Breast epithelium (tissue), 4 donors: ENCODE data around the gene SCFD1. TPM values are rescaled to one million over a fixed set of nuclear protein-coding genes. Genes with fewer than 3 reads are reported as not detected.
A peak's percentile ranks its signal among the peaks of the same experiment; 100 is the strongest.

Experiments used
- DNase-seq, 2 donors: peaks; one replicate each; pipeline ENCODE4 v3.0.0-alpha.2; 2019; ENCODE audit warnings: low spot score in 2 of 2
- H3K27ac ChIP-seq, 2 donors: fragments of 200-600 bp; sonication (generic) in 1 of 2; one replicate each; pipeline ENCODE4 v1.5.1; 2016 to 2019; ENCODE audit warnings: mild to moderate bottlenecking in 1 of 2
- H3K27me3 ChIP-seq, 2 donors: fragments of 200-600 bp; sonication (generic) in 1 of 2; one replicate each; pipeline versions ENCODE4 v1.5.1 to v1.6.0; 2017 to 2019; ENCODE audit warnings: control low read depth in 1 of 2, mild to moderate bottlenecking in 1 of 2
- H3K36me3 ChIP-seq: fragments of 200-600 bp; one replicate; pipeline ENCODE4 v1.5.1; 2019
- H3K4me1 ChIP-seq, 2 donors: fragments of 200-600 bp; sonication (generic); one replicate each; pipeline ENCODE4 v1.5.1; 2016 to 2019; ENCODE audit warnings: control low read depth in 1 of 2
- H3K4me3 ChIP-seq, 3 donors: fragments of 200-600 bp; sonication (generic); 1 replicate in 2 of 3; 2 replicates in 1 of 3; pipeline ENCODE4 v1.5.1; 2016 to 2019; ENCODE audit warnings: mild to moderate bottlenecking in 3 of 3, moderate library complexity in 2 of 3
- H3K9me3 ChIP-seq, 2 donors: fragments of 200-600 bp; sonication (generic) in 1 of 2; one replicate each; pipeline ENCODE4 v1.5.1; 2016 to 2019; ENCODE audit warnings: control low read depth in 1 of 2
- CTCF ChIP-seq, 3 donors: fragments of 450-650 bp; IDR thresholded peaks; one replicate each; pipeline ENCODE4 v1.5.1; 2016 to 2017; ENCODE audit warnings: antibody characterized with exemption in 3 of 3, mild to moderate bottlenecking in 3 of 3, moderate library complexity in 3 of 3
- POLR2A ChIP-seq: fragments of 450-650 bp; IDR thresholded peaks from one replicate; pipeline ENCODE4 v1.6.1; 2016; ENCODE audit warnings: antibody characterized with exemption, mild to moderate bottlenecking, moderate library complexity
- POLR2AphosphoS5 ChIP-seq, 3 donors: sonication (generic); formaldehyde crosslinking; IDR thresholded peaks; one replicate each; pipeline ENCODE4 v1.6.1; 2017; ENCODE audit warnings: antibody characterized with exemption in 3 of 3
- intact Hi-C: fragments of 100-400 bp; cut with DNase I; formaldehyde crosslinking; loops from one replicate; pipeline ENCODE4 v1.15.1; 2023; ENCODE audit warnings: low total_unique reads
- total RNA-seq, 3 donors: library from RNA; depleted of rRNA; stranded (reverse); fragments of >200 nt; gene quantifications; one replicate each; pipeline ENCODE4 v1.1.0, GENCODE V29; 2016

SCFD1 gene
- total RNA-seq, 3 donors from 2014 or later: 64.6 to 93.1 (median 73.5) TPM

GRCh38 chr14:30708157-30708556 lies 86.0 kb downstream of the SCFD1 start:
- H3K4me3 ChIP-seq: no peak overlapping the region

GRCh38 chr14:30709201-30709600 lies 87.1 kb downstream of the SCFD1 start:
- no peak for DNase-seq
- intact Hi-C loops: no loop called here

More at GRCh38 chr14:30708157-30708556, 86.0 kb downstream of the SCFD1 start:
- H3K9me3 ChIP-seq: no peaks in the 10 kb centered on the region
- intact Hi-C loops: no loop called here
- TF ChIP-seq POLR2A: no peak
- no peak for TF ChIP-seq CTCF (IDR thresholded peaks at IDR 0.05)
- no peak for TF ChIP-seq POLR2AphosphoS5 (IDR thresholded peaks at IDR 0.05)
- no peaks in the 10 kb centered on the region for H3K36me3 ChIP-seq
- H3K27me3 ChIP-seq: no peaks in the 10 kb centered on the region
- peak overlapping the region in 1 of 2 donors; percentile 0 for H3K27ac ChIP-seq
- H3K4me1 ChIP-seq: no peaks in the 10 kb centered on the region
- no peak for DNase-seq

GRCh38 chr14:30710876-30711275 lies 88.8 kb downstream of the SCFD1 start:
- no peak overlapping the region for H3K27ac ChIP-seq
- no peaks in the 10 kb centered on the region for H3K27me3 ChIP-seq
- intact Hi-C loops: no loop called here
- H3K9me3 ChIP-seq: no peaks in the 10 kb centered on the region
- TF ChIP-seq POLR2A: no peak
- TF ChIP-seq POLR2AphosphoS5 (IDR thresholded peaks at IDR 0.05): no peak
- no peak for TF ChIP-seq CTCF (IDR thresholded peaks at IDR 0.05)
- H3K4me3 ChIP-seq: no peak overlapping the region
- no peaks in the 10 kb centered on the region for H3K4me1 ChIP-seq
- H3K36me3 ChIP-seq: peaks cover 4% of the 10 kb centered on the region
- no peak for DNase-seq

More at GRCh38 chr14:30709201-30709600, 87.1 kb downstream of the SCFD1 start:
- Histone ChIP-seq H3K27ac (no peak overlapping the region), H3K9me3 (no peaks in the 10 kb centered on the region), H3K27me3 (no peaks in the 10 kb centered on the region), H3K4me1 (no peaks in the 10 kb centered on the region), H3K36me3 (peaks cover 4% of the 10 kb centered on the region), H3K4me3 (no peak overlapping the region)
- no peak for TF ChIP-seq POLR2AphosphoS5 (IDR thresholded peaks at IDR 0.05)
- no peak for TF ChIP-seq CTCF (IDR thresholded peaks at IDR 0.05)
- TF ChIP-seq POLR2A: no peak

GRCh38 chr14:30719137-30719536 lies 97.0 kb downstream of the SCFD1 start:
- H3K4me1 ChIP-seq: no peaks in the 10 kb centered on the region
- intact Hi-C loops: no loop called here
- no peaks in the 10 kb centered on the region for H3K27me3 ChIP-seq
- no peak for DNase-seq
- no peaks in the 10 kb centered on the region for H3K9me3 ChIP-seq
- no peak overlapping the region for H3K27ac ChIP-seq
- TF ChIP-seq POLR2AphosphoS5 (IDR thresholded peaks at IDR 0.05): no peak
- TF ChIP-seq CTCF (IDR thresholded peaks at IDR 0.05): no peak
- TF ChIP-seq POLR2A: no peak
- no peak overlapping the region for H3K4me3 ChIP-seq
- no peaks in the 10 kb centered on the region for H3K36me3 ChIP-seq

GRCh38 chr14:30725763-30726162 lies 103.6 kb downstream of the SCFD1 start:
- Histone ChIP-seq H3K4me3 (no peak overlapping the region), H3K27ac (no peak overlapping the region), H3K27me3 (no peaks in the 10 kb centered on the region), H3K4me1 (no peaks in the 10 kb centered on the region), H3K36me3 (no peaks in the 10 kb centered on the region), H3K9me3 (peaks cover 0 to 6% of the 10 kb centered on the region in 2 donors)
- DNase-seq: no peak
- intact Hi-C loops: no loop called here
- no peak for TF ChIP-seq POLR2A
- no peak for TF ChIP-seq POLR2AphosphoS5 (IDR thresholded peaks at IDR 0.05)
- no peak for TF ChIP-seq CTCF (IDR thresholded peaks at IDR 0.05)
